Germinal center (tissue), 1 donor: ENCODE measurements around the gene MAPKBP1.

Source experiments
- DNase-seq: peaks from one replicate; pipeline ENCODE4 v3.0.0; 2012; ENCODE audit warnings: mixed read lengths, low spot score

MAPKBP1 gene

GRCh38 chr15:41788262-41788661, 14.0 kb downstream of the MAPKBP1 start:
- DNase-seq: no peak

- no peak for DNase-seq
Measured at GRCh38 chr15:41789236-41789635, 15.0 kb downstream of the MAPKBP1 start.

- DNase-seq: no peak
Measured at GRCh38 chr15:41789662-41790061, 15.4 kb downstream of the MAPKBP1 start.

GRCh38 chr15:41790169-41790568, 15.9 kb downstream of the MAPKBP1 start:
- DNase-seq: no peak

GRCh38 chr15:41790756-41791546, 16.7 kb downstream of the MAPKBP1 start:
- DNase-seq: no peak

- DNase-seq: no peak
Measured at GRCh38 chr15:41791547-41791937, 17.3 kb downstream of the MAPKBP1 start.

GRCh38 chr15:41792000-41792637, 17.8 kb downstream of the MAPKBP1 start:
- no peak for DNase-seq

- no peak for DNase-seq
Measured at GRCh38 chr15:41794081-41794480, 19.8 kb downstream of the MAPKBP1 start.

- no peak for DNase-seq
Measured at GRCh38 chr15:41795996-41796856, 21.9 kb downstream of the MAPKBP1 start.

GRCh38 chr15:41797201-41797944, 23.1 kb downstream of the MAPKBP1 start:
- no peak for DNase-seq

GRCh38 chr15:41798607-41799487, 24.6 kb downstream of the MAPKBP1 start:
- no peak for DNase-seq

- no peak for DNase-seq
Measured at GRCh38 chr15:41799488-41799805, 25.2 kb downstream of the MAPKBP1 start.

- no peak for DNase-seq
Measured at GRCh38 chr15:41801185-41801584, 26.9 kb downstream of the MAPKBP1 start.

- DNase-seq: no peak
Measured at GRCh38 chr15:41801850-41802455, 27.7 kb downstream of the MAPKBP1 start.

- DNase-seq: no peak
Measured at GRCh38 chr15:41804361-41804760, 30.1 kb downstream of the MAPKBP1 start.

- DNase-seq: no peak
Measured at GRCh38 chr15:41804916-41805666, 30.8 kb downstream of the MAPKBP1 start.

GRCh38 chr15:41805711-41806110, 31.4 kb downstream of the MAPKBP1 start:
- no peak for DNase-seq

GRCh38 chr15:41806291-41807181, 32.3 kb downstream of the MAPKBP1 start:
- no peak for DNase-seq

GRCh38 chr15:41809121-41809520, 34.8 kb downstream of the MAPKBP1 start:
- DNase-seq: no peak
